Measurements from ENCODE around the gene ADAMTSL1. TPM values are rescaled to one million over a fixed set of nuclear protein-coding genes. Genes with fewer than 3 reads are reported as not detected.

ADAMTSL1 gene
- total and polyA plus RNA-seq, 4 donors: 0.31 to 3.4 (median 1.9) TPM

DNA sequence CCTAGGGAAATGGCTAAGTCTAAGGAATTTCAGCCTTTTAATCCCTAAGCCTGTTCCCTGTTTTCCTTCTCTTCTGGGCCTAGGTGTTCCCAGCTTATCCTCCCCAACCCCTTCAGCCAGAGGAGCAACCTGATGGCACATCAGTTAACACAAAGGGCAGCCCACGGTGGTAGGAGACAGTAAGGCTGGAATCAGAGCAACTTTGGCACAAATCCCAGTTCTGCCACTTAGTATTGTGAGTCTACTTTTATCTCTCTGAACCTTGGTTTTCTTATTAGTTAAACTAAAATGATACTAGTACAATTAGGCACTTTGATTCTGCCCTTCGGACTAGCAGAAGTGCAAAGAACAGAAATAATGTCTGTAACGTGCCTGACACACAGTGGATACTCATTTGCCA, 312.2 kb downstream of the ADAMTSL1 start (continued):
- TF ChIP-seq, protein P1, sequence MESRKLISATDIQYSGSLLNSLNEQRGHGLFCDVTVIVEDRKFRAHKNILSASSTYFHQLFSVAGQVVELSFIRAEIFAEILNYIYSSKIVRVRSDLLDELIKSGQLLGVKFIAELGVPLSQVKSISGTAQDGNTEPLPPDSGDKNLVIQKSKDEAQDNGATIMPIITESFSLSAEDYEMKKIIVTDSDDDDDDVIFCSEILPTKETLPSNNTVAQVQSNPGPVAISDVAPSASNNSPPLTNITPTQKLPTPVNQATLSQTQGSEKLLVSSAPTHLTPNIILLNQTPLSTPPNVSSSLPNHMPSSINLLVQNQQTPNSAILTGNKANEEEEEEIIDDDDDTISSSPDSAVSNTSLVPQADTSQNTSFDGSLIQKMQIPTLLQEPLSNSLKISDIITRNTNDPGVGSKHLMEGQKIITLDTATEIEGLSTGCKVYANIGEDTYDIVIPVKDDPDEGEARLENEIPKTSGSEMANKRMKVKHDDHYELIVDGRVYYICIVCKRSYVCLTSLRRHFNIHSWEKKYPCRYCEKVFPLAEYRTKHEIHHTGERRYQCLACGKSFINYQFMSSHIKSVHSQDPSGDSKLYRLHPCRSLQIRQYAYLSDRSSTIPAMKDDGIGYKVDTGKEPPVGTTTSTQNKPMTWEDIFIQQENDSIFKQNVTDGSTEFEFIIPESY (IDR thresholded peaks at IDR 0.05): no peak
- TF ChIP-seq YY1 (IDR thresholded peaks at IDR 0.05): no peak
- TF ChIP-seq RXRA (IDR thresholded peaks at IDR 0.05): no peak
- TF ChIP-seq, protein P2, sequence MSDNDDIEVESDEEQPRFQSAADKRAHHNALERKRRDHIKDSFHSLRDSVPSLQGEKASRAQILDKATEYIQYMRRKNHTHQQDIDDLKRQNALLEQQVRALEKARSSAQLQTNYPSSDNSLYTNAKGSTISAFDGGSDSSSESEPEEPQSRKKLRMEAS (IDR thresholded peaks at IDR 0.05): no peak
- TF ChIP-seq TAF1 (conservative IDR thresholded peaks at IDR 0.05): no peak
- no peak for TF ChIP-seq SP1 (IDR thresholded peaks at IDR 0.05)
- TF ChIP-seq JUND (IDR thresholded peaks at IDR 0.05): no peak
- TF ChIP-seq EGR1 (IDR thresholded peaks at IDR 0.05; ENCODE audit: low read depth in 2 of 2): no peak
- no peak for TF ChIP-seq RAD21 (IDR thresholded peaks at IDR 0.05)
- TF ChIP-seq FOXA1 (IDR thresholded peaks at IDR 0.05): no peak
- TF ChIP-seq FOXA2 (IDR thresholded peaks at IDR 0.05): no peak

DNA sequence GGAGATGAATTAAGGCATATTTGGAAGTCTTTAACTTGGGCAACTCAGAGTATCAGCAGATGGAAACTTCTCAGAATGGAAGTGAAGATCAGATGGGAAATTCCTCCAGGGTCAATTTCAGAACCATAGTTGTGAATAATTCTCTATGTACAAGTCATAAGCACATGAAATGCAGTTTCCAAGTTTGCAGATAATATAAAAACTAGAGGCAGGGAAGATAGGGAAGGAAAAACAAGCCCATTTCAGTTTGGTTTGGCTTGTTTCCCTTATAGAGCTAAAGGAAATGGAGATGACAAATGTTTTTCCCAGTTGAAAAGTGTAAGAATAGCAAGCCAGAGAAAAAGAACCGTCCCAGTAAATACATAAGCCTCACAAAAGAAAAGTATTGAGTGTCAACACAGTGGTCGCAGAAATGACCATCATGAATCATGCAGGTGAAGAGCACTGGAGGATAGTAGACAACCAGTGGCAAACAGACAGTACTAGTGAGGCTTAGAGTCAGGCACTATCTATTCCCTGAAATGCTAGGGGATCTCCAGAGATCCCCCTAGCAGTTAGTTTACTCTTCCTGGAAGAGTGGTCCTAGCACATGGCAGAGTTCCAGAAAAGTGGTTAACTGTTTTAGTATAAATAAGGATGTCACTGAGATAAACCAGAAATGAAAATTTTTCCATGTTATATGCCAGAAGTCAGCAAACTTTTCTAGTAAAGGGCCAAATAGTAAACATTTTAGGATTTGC, 313.1 kb downstream of the ADAMTSL1 start:
- no peak for DNase-seq (ENCODE audit: low spot score)
- no peak overlapping the region for H3K9ac ChIP-seq (ENCODE audit: low read depth in 1 of 2, low read length in 2 of 2)
- no peaks in the 10 kb centered on the region for H3K4me1 ChIP-seq (ENCODE audit: control insufficient read depth in 4 of 4, insufficient read depth in 4 of 4, low read length in 3 of 4)
- no peaks in the 10 kb centered on the region for H3K27me3 ChIP-seq (ENCODE audit: control insufficient read depth in 4 of 4, insufficient read depth in 4 of 4, low read length in 3 of 4)
- TF ChIP-seq NR2F2 (IDR thresholded peaks at IDR 0.05) (peak; percentile 37), FOXA2 (IDR thresholded peaks at IDR 0.05) (no peak)
- TF ChIP-seq, protein P3, sequence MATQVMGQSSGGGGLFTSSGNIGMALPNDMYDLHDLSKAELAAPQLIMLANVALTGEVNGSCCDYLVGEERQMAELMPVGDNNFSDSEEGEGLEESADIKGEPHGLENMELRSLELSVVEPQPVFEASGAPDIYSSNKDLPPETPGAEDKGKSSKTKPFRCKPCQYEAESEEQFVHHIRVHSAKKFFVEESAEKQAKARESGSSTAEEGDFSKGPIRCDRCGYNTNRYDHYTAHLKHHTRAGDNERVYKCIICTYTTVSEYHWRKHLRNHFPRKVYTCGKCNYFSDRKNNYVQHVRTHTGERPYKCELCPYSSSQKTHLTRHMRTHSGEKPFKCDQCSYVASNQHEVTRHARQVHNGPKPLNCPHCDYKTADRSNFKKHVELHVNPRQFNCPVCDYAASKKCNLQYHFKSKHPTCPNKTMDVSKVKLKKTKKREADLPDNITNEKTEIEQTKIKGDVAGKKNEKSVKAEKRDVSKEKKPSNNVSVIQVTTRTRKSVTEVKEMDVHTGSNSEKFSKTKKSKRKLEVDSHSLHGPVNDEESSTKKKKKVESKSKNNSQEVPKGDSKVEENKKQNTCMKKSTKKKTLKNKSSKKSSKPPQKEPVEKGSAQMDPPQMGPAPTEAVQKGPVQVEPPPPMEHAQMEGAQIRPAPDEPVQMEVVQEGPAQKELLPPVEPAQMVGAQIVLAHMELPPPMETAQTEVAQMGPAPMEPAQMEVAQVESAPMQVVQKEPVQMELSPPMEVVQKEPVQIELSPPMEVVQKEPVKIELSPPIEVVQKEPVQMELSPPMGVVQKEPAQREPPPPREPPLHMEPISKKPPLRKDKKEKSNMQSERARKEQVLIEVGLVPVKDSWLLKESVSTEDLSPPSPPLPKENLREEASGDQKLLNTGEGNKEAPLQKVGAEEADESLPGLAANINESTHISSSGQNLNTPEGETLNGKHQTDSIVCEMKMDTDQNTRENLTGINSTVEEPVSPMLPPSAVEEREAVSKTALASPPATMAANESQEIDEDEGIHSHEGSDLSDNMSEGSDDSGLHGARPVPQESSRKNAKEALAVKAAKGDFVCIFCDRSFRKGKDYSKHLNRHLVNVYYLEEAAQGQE (IDR thresholded peaks at IDR 0.05): peak; percentile 20
- H3K27ac ChIP-seq (ENCODE audit: low read depth in 1 of 2, low read length in 2 of 2): peak overlapping the region in 1 of 2 donors; percentile 59
- 66% methylated on average over 2 of the region's 2 CpGs for WGBS
- no peaks in the 10 kb centered on the region for H3K9me3 ChIP-seq (ENCODE audit: control insufficient read depth in 4 of 4, low read length in 3 of 4)
- no peaks in the 10 kb centered on the region for H3K36me3 ChIP-seq (ENCODE audit: control insufficient read depth in 4 of 4, insufficient read depth in 3 of 4, low read depth in 1 of 4, low read length in 3 of 4)
- no peak overlapping the region for H3K4me3 ChIP-seq (ENCODE audit: low read depth in 1 of 3, low read length in 3 of 3)

DNA sequence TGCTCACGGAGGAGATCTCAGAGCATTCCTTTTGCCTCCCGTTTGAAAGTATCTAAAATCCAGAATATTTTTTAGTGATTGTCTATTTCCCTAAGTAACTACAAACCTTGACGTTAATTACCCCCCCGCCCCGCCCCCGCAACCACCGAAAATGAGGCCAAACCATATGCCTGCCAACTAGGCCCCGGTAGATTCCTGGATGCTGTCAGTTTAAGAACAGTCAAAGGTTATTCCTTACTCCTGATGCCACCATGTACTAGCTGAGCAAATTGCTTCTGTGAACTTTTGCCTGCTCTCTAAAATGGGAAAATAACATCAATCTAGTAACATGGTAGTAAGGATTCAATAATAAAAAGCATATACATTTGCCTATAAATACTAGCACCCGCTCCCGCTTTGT, 314.3 kb downstream of the ADAMTSL1 start:
- DNase-seq (ENCODE audit: low spot score): no peak
- Histone ChIP-seq H3K4me3 (ENCODE audit: low read depth in 1 of 3, low read length in 3 of 3) (no peak overlapping the region), H3K27me3 (ENCODE audit: control insufficient read depth in 4 of 4, insufficient read depth in 4 of 4, low read length in 3 of 4) (no peaks in the 10 kb centered on the region), H3K27ac (ENCODE audit: low read depth in 1 of 2, low read length in 2 of 2) (no peak overlapping the region), H3K36me3 (ENCODE audit: control insufficient read depth in 4 of 4, insufficient read depth in 3 of 4, low read depth in 1 of 4, low read length in 3 of 4) (no peaks in the 10 kb centered on the region), H3K4me1 (ENCODE audit: control insufficient read depth in 4 of 4, insufficient read depth in 4 of 4, low read length in 3 of 4) (no peaks in the 10 kb centered on the region), H3K9me3 (ENCODE audit: control insufficient read depth in 4 of 4, low read length in 3 of 4) (no peaks in the 10 kb centered on the region), H3K9ac (ENCODE audit: low read depth in 1 of 2, low read length in 2 of 2) (no peak overlapping the region)
- 83% methylated on average over 10 of the region's 10 CpGs for WGBS
- TF ChIP-seq EGR1 (IDR thresholded peaks at IDR 0.05; ENCODE audit: low read depth in 2 of 2): no peak
- TF ChIP-seq RXRA (IDR thresholded peaks at IDR 0.05): no peak
- TF ChIP-seq YY1 (IDR thresholded peaks at IDR 0.05): no peak
- TF ChIP-seq, protein P4, sequence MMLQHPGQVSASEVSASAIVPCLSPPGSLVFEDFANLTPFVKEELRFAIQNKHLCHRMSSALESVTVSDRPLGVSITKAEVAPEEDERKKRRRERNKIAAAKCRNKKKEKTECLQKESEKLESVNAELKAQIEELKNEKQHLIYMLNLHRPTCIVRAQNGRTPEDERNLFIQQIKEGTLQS (IDR thresholded peaks at IDR 0.05): no peak
- no peak for TF ChIP-seq SP1 (IDR thresholded peaks at IDR 0.05)
- TF ChIP-seq HNF4G (IDR thresholded peaks at IDR 0.05): no peak
- no peak for TF ChIP-seq NR2F2 (IDR thresholded peaks at IDR 0.05)
- TF ChIP-seq, protein P3 (IDR thresholded peaks at IDR 0.05): no peak
- no peak for TF ChIP-seq HNF4A (conservative IDR thresholded peaks at IDR 0.05)
- TF ChIP-seq, protein P1 (IDR thresholded peaks at IDR 0.05): no peak
- no peak for TF ChIP-seq JUND (IDR thresholded peaks at IDR 0.05)
- TF ChIP-seq FOXA1 (IDR thresholded peaks at IDR 0.05): no peak
- no peak for TF ChIP-seq TAF1 (conservative IDR thresholded peaks at IDR 0.05)
- no peak for TF ChIP-seq RAD21 (IDR thresholded peaks at IDR 0.05)
- TF ChIP-seq GABPA (IDR thresholded peaks at IDR 0.05 in 1 of 2, conservative IDR thresholded peaks at IDR 0.05 in 1 of 2): no peak
- no peak for TF ChIP-seq FOXA2 (IDR thresholded peaks at IDR 0.05)
